ENCODE data around the gene KRTAP4-1.
"Not testable (repeated sequence)": the region's sequence is repeated elsewhere in the genome, so short reads cannot be mapped to it uniquely, and the experiment has no call there.

KRTAP4-1 gene

DNA sequence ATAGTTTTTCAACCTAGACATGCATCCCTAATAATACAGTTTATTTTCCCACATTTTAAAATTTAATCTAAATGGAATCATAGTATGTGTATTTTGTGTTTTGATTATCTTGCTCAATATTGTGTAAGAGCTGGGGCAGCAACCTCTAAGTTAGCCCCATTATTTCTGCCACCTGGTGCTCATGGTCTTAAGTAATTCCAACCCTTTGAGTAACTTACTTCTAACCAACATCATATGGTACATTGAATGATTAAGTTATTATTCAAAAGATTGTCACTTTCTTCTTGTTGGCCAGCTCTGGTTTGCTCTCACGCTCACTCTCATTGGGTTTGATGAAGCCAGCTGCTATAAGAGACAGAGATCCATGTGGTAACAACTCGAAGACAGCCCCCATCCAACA, 12.8 kb downstream of the KRTAP4-1 start:
- Histone ChIP-seq H3K4me1 (ENCODE audit: control insufficient read depth, insufficient read depth, low read length) (no peaks in the 10 kb centered on the region; the same call in 1 of the 2 replicates), H3K36me3 (ENCODE audit: control insufficient read depth, insufficient read depth, low read length) (no peaks in the 10 kb centered on the region), H3K27ac (ENCODE audit: low read depth, low read length) (no peak overlapping the region), H3K27me3 (ENCODE audit: control insufficient read depth, insufficient read depth, low read length) (no peaks in the 10 kb centered on the region), H3K4me3 (ENCODE audit: low read depth, low read length) (no peak overlapping the region), H3K9ac (ENCODE audit: low read length) (no peak overlapping the region), H3K9me3 (ENCODE audit: control insufficient read depth, insufficient read depth, low read depth, low read length) (no peaks in the 10 kb centered on the region)

DNA sequence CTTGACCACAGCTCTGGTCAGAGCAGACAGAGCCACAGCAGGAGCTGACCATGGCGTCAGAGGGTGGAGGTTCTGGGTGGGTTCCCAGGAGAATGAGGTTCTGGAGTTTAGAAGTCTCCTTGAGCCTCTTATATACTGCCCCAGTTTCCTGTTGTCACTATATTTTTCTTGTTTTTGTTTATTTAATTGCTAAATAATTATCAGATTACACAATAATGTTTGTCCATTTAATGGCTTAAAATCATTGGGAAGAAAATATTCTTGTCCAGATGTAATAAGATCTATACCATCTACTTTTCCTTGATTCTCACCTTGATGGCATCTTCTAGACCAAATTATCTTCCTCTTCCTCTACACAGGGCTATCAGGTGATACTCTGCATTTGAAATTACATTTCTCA, 16.6 kb downstream of the KRTAP4-1 start, which contains the start of gene KRTAP4-3:
KRTAP4-3 (minus strand) TSS at position 101 of the 400 bp plus-strand sequence; CDS start at position 52, 49 bp downstream.
- no peak within 1 kb of the TSS for H3K4me3 ChIP-seq (ENCODE audit: low read depth, low read length)
- H3K4me1 ChIP-seq (ENCODE audit: control insufficient read depth, insufficient read depth, low read length): no peaks in the 10 kb centered on the region; the same call in 1 of the 2 replicates
- H3K36me3 ChIP-seq (ENCODE audit: control insufficient read depth, insufficient read depth, low read length): no peaks in the 10 kb centered on the region
- H3K27ac ChIP-seq (ENCODE audit: low read depth, low read length): no peak within 1 kb of the TSS
- H3K27me3 ChIP-seq (ENCODE audit: control insufficient read depth, insufficient read depth, low read length): no peaks in the 10 kb centered on the region
- H3K9me3 ChIP-seq (ENCODE audit: control insufficient read depth, insufficient read depth, low read depth, low read length): no peaks in the 10 kb centered on the region
- no peak within 1 kb of the TSS for H3K9ac ChIP-seq (ENCODE audit: low read length)

DNA sequence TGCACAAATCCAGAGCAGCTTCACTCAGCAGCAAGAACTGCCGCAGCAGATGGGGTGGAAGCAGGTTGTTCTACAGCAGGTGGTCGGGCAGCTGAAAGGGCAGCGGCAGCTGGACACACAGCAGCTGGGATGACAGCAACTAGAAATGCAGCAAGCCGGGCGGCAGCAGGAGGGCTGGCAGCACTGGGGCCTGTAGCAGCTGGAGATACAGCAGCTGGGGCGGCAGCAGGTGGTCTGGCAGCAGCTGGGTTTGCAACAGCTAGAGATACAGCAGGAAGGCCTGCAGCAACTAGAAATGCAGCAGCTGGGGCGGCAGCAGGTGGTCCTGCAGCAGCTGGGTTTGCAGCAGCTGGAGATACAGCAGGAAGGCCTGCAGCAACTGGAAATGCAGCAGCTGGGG, 17.1 kb downstream of the KRTAP4-1 start:
- Histone ChIP-seq H3K27ac (ENCODE audit: low read depth, low read length) (no peak overlapping the region), H3K4me1 (ENCODE audit: control insufficient read depth, insufficient read depth, low read length) (no peaks in the 10 kb centered on the region; the same call in 1 of the 2 replicates), H3K4me3 (ENCODE audit: low read depth, low read length) (no peak overlapping the region), H3K9me3 (ENCODE audit: control insufficient read depth, insufficient read depth, low read depth, low read length) (no peaks in the 10 kb centered on the region), H3K27me3 (ENCODE audit: control insufficient read depth, insufficient read depth, low read length) (no peaks in the 10 kb centered on the region), H3K36me3 (ENCODE audit: control insufficient read depth, insufficient read depth, low read length) (no peaks in the 10 kb centered on the region), H3K9ac (ENCODE audit: low read length) (no peak overlapping the region)

DNA sequence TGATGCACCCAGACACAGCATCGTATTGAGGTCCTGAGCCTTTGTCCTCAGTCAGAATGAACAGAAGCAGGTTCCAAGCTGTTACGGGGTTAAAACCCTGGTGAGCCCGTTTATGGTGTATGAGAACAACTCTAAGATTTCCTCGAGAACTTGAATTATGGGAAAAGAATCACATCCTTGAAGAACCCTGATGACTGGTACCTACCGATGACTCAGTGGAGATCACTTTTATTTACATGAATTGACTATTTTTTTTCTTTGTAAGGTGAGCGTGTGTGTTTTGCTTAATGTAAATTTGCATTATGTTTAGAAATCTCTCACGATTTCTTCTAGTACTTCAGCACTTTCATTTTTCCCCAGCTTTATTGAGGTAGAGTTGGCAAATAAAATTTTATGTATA, 20.9 kb downstream of the KRTAP4-1 start:
- H3K27me3 ChIP-seq (ENCODE audit: control insufficient read depth, insufficient read depth, low read length): no peaks in the 10 kb centered on the region; the same call in 1 of the 2 replicates
- no peaks in the 10 kb centered on the region; the same call in 1 of the 2 replicates for H3K4me1 ChIP-seq (ENCODE audit: control insufficient read depth, insufficient read depth, low read length)
- no peak overlapping the region for H3K27ac ChIP-seq (ENCODE audit: low read depth, low read length)
- no peaks in the 10 kb centered on the region for H3K9me3 ChIP-seq (ENCODE audit: control insufficient read depth, insufficient read depth, low read depth, low read length)
- no peak overlapping the region for H3K4me3 ChIP-seq (ENCODE audit: low read depth, low read length)
- no peak overlapping the region for H3K9ac ChIP-seq (ENCODE audit: low read length)
- no peaks in the 10 kb centered on the region for H3K36me3 ChIP-seq (ENCODE audit: control insufficient read depth, insufficient read depth, low read length)

DNA sequence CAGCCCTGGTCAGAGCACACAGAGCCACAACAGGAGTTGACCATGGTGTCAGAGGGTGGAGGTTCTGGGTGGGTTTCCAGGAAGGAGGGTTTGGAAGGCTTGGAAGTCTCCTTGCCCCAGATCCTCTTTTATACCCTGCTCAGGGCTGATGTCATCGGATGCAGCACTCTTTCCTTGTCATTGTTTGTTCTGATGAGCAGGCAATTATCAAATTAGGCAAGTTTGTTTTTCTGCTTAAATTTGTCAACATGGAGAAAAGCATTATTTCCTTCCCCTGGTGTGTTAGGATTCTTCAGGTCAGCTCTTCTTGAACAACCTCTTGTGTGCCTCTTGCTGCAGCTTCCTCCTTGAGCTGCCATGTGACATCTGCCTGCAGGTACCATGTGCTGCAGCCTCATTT, 24.1 kb downstream of the KRTAP4-1 start, which contains the start of gene KRTAP4-4:
KRTAP4-4 (minus strand) TSS at position 101 of the 400 bp plus-strand sequence; CDS start at position 44, 57 bp downstream.
- Histone ChIP-seq H3K9me3 (ENCODE audit: control insufficient read depth, insufficient read depth, low read depth, low read length) (no peaks in the 10 kb centered on the region), H3K36me3 (ENCODE audit: control insufficient read depth, insufficient read depth, low read length) (no peaks in the 10 kb centered on the region), H3K4me3 (ENCODE audit: low read depth, low read length) (no peak within 1 kb of the TSS), H3K27me3 (ENCODE audit: control insufficient read depth, insufficient read depth, low read length) (no peaks in the 10 kb centered on the region; the same call in 1 of the 2 replicates), H3K27ac (ENCODE audit: low read depth, low read length) (no peak within 1 kb of the TSS), H3K4me1 (ENCODE audit: control insufficient read depth, insufficient read depth, low read length) (no peaks in the 10 kb centered on the region), H3K9ac (ENCODE audit: low read length) (no peak within 1 kb of the TSS)

DNA sequence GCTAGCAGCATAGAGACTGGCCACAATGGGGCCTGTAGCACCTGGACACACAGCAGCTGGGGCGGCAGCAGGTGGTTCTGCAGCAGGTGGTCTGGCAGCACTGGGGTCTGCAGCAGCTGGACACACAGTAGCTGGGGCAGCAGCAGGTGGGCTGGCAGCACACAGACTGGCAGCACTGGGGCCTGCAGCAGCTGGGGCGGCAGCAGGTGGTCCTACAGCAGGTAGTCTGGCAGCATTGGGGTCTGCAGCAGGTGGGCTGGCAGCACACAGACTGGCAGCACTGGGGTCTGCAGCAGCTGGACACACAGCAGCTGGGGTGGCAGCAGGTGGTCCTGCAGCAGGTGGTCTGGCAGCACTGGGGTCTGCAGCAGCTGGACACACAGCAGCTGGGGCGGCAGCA, 24.5 kb downstream of the KRTAP4-1 start:
- not testable (repeated sequence) for H3K9ac ChIP-seq (ENCODE audit: low read length); H3K4me1 ChIP-seq (ENCODE audit: control insufficient read depth, insufficient read depth, low read length); H3K27ac ChIP-seq (ENCODE audit: low read depth, low read length); H3K36me3 ChIP-seq (ENCODE audit: control insufficient read depth, insufficient read depth, low read length); H3K27me3 ChIP-seq (ENCODE audit: control insufficient read depth, insufficient read depth, low read length); H3K9me3 ChIP-seq (ENCODE audit: control insufficient read depth, insufficient read depth, low read depth, low read length); H3K4me3 ChIP-seq (ENCODE audit: low read depth, low read length)

DNA sequence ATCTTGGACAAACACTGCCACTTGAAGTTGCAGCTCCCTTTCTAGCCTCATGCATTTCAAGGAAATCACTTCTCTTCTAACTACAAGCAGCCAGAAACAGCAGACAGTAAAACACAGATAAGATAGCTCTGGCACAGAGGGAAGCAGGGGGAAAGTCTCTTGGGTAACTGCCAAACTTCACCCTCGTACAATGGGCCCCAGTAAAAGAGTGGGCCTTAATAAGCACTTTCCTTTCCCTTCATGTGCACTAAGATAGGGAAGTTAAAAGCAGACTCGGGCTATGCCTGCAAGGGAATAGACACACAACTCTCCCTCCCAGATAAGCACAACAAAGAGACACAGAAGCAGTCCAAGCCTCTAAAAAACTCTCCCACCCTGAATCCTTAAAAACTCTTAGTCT, 30.9 kb downstream of the KRTAP4-1 start:
- H3K4me1 ChIP-seq (ENCODE audit: control insufficient read depth, insufficient read depth, low read length): no peaks in the 10 kb centered on the region
- no peaks in the 10 kb centered on the region for H3K36me3 ChIP-seq (ENCODE audit: control insufficient read depth, insufficient read depth, low read length)
- H3K27ac ChIP-seq (ENCODE audit: low read depth, low read length): no peak overlapping the region
- H3K27me3 ChIP-seq (ENCODE audit: control insufficient read depth, insufficient read depth, low read length): no peaks in the 10 kb centered on the region
- no peaks in the 10 kb centered on the region for H3K9me3 ChIP-seq (ENCODE audit: control insufficient read depth, insufficient read depth, low read depth, low read length)
- no peak overlapping the region for H3K4me3 ChIP-seq (ENCODE audit: low read depth, low read length)
- H3K9ac ChIP-seq (ENCODE audit: low read length): no peak overlapping the region

DNA sequence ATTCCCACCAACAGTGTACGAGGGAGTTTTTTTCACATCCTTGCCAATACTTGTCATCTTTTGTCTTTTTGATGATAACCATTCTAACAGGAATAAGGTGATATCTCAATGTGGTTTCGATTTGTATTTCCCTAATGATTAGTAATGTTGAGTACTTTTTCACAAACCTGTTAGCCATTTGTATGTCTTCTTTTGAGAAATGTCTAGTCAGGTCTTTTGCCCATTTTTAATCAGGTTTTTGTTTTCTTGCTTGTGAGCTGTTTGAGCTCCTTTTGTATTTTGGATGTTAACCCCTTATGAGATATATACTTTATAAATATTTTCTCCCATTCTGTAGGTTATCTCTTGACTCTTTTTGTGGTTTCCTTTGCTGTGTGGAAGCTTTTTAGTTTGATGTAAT, 33.2 kb downstream of the KRTAP4-1 start:
- Histone ChIP-seq H3K27ac (ENCODE audit: low read depth, low read length) (no peak overlapping the region), H3K4me1 (ENCODE audit: control insufficient read depth, insufficient read depth, low read length) (no peaks in the 10 kb centered on the region), H3K9ac (ENCODE audit: low read length) (no peak overlapping the region), H3K4me3 (ENCODE audit: low read depth, low read length) (no peak overlapping the region), H3K27me3 (ENCODE audit: control insufficient read depth, insufficient read depth, low read length) (no peaks in the 10 kb centered on the region; the same call in 1 of the 2 replicates), H3K9me3 (ENCODE audit: control insufficient read depth, insufficient read depth, low read depth, low read length) (no peaks in the 10 kb centered on the region), H3K36me3 (ENCODE audit: control insufficient read depth, insufficient read depth, low read length) (no peaks in the 10 kb centered on the region)

DNA sequence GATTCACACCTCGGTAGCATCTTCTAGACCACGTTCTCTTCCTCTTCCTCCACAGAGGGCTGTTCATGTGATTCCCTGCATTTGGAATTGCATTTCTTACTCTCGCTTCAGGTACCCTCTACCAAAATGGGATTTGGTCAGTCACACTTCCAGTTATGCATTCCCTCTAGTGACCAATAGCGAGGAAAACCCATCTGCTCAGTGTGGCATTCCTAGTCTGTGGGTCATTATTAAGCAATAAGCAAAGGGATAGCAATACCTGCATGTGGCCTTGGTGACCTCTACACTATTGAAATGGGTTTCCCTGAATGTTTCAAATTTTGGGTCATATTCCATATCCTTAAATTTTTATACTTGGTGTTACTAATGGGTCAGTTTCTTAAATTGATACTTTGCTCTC, 34.7 kb downstream of the KRTAP4-1 start:
- Histone ChIP-seq H3K9ac (ENCODE audit: low read length) (no peak overlapping the region), H3K27me3 (ENCODE audit: control insufficient read depth, insufficient read depth, low read length) (no peaks in the 10 kb centered on the region; the same call in 1 of the 2 replicates), H3K9me3 (ENCODE audit: control insufficient read depth, insufficient read depth, low read depth, low read length) (no peaks in the 10 kb centered on the region), H3K36me3 (ENCODE audit: control insufficient read depth, insufficient read depth, low read length) (no peaks in the 10 kb centered on the region), H3K4me3 (ENCODE audit: low read depth, low read length) (no peak overlapping the region), H3K4me1 (ENCODE audit: control insufficient read depth, insufficient read depth, low read length) (no peaks in the 10 kb centered on the region), H3K27ac (ENCODE audit: low read depth, low read length) (no peak overlapping the region)

DNA sequence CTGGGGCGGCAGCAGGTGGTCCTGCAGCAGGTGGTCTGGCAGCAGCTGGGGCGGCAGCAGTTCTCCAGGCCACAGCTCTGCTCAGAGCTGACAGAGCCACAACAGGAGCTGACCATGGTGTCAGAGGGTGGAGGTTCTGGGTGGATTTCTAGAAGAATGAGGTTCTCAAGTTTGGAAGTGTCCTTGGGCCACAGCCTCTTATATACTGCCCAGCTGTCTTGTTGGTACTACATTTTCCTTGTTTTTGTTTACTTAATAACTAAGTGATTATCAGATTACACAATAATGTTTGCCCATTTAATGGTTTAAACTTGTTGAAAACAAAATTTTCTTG, 35.1 kb downstream of the KRTAP4-1 start, which contains the start of gene KRTAP4-5:
KRTAP4-5 (minus strand) TSS at position 174 of the 334 bp plus-strand sequence; CDS start at position 116, 58 bp downstream.
- no peak within 1 kb of the TSS for H3K9ac ChIP-seq (ENCODE audit: low read length)
- no peaks in the 10 kb centered on the region for H3K9me3 ChIP-seq (ENCODE audit: control insufficient read depth, insufficient read depth, low read depth, low read length)
- no peaks in the 10 kb centered on the region for H3K36me3 ChIP-seq (ENCODE audit: control insufficient read depth, insufficient read depth, low read length)
- H3K27me3 ChIP-seq (ENCODE audit: control insufficient read depth, insufficient read depth, low read length): no peaks in the 10 kb centered on the region; the same call in 1 of the 2 replicates
- no peak within 1 kb of the TSS for H3K4me3 ChIP-seq (ENCODE audit: low read depth, low read length)
- H3K27ac ChIP-seq (ENCODE audit: low read depth, low read length): no peak within 1 kb of the TSS
- H3K4me1 ChIP-seq (ENCODE audit: control insufficient read depth, insufficient read depth, low read length): no peaks in the 10 kb centered on the region

DNA sequence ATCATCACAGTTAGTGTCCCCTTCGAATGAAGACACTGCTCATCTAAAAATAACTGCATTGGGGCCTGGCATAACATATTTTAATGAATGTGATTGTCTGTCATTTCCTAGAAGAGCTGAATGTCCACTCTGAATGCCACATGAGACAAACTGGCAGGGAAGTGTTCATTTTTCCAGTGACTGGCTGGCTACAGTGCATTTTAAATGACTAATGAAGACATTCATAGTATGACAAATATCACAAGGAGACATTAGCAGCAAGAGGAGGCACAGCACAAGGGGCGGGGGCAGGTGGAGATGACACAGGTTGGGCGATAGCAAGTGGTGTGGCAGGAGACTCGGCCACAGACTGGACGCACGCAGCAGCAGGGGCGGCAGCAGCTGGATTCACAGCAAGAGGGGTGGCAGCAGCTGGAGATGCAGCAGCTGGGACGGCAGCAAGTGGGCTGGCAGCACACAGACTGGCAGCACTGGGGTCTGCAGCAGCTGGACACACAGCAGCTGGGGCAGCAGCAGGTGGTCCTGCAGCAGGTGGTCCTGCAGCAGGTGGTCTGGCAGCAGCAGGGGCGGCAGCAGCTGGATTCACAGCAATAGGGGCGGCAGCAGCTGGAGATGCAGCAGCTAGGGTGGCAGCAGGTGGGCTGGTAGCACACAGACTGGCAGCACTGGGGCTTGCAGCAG, 35.6 kb downstream of the KRTAP4-1 start:
- H3K4me1 ChIP-seq (ENCODE audit: control insufficient read depth, insufficient read depth, low read length); H3K27me3 ChIP-seq (ENCODE audit: control insufficient read depth, insufficient read depth, low read length); H3K36me3 ChIP-seq (ENCODE audit: control insufficient read depth, insufficient read depth, low read length); H3K27ac ChIP-seq (ENCODE audit: low read depth, low read length); H3K9ac ChIP-seq (ENCODE audit: low read length); H3K4me3 ChIP-seq (ENCODE audit: low read depth, low read length); H3K9me3 ChIP-seq (ENCODE audit: control insufficient read depth, insufficient read depth, low read depth, low read length): not testable (repeated sequence)
